ENCODE data around the gene ZSCAN30. TPM values are rescaled to one million over a fixed set of nuclear protein-coding genes. Genes with fewer than 3 reads are reported as not detected.

ZSCAN30 gene
- total RNA-seq (2022; extraction: Qiagen RNA extraction; ENCODE audit: low read depth) = 0.42 to 1.2 TPM (median 0.68 TPM) in 5 replicates

GRCh38 chr18:35290094-35290735 is at the start of gene ZSCAN30:
Gene ZSCAN30, minus strand, starts transcription at chr18:35290229. Its CDS starts 25,877 bp downstream, at chr18:35264352.

GRCh38 chr18:35240664-35241447 is 49.2 kb downstream of the ZSCAN30 start, which contains the start of gene ZNF397:
Gene ZNF397, plus strand, starts transcription at chr18:35241034. Its CDS starts 1,437 bp downstream, at chr18:35242471.

Other genes with a start within 250 kb of the ZSCAN30 start
- gene MAPRE2, start 248.8 kb downstream of the ZSCAN30 start, total RNA-seq (2022; extraction: Qiagen RNA extraction; ENCODE audit: low read depth) = 11.5 to 17.0 TPM (median 12.8 TPM) in 5 replicates
- 3.2 to 5.9 TPM (median 4.6 TPM) in 5 replicates for gene ZNF397, start 49.2 kb downstream of the ZSCAN30 start, total RNA-seq (2022; extraction: Qiagen RNA extraction; ENCODE audit: low read depth)
- gene ZNF24, start 54.2 kb upstream of the ZSCAN30 start, total RNA-seq (2022; extraction: Qiagen RNA extraction; ENCODE audit: low read depth) = 8.6 to 13.4 TPM (median 11.5 TPM) in 5 replicates
- 0.57 to 1.2 TPM (median 0.74 TPM) in 5 replicates for gene ZNF396, start 87.1 kb upstream of the ZSCAN30 start, total RNA-seq (2022; extraction: Qiagen RNA extraction; ENCODE audit: low read depth)
- 21.2 to 28.0 TPM (median 24.9 TPM) in 5 replicates for gene INO80C, start 207.7 kb upstream of the ZSCAN30 start, total RNA-seq (2022; extraction: Qiagen RNA extraction; ENCODE audit: low read depth)